SW480 (cell line): Measurements from ENCODE around the gene DBT.
"Not testable (repeated sequence)": the region's sequence is repeated elsewhere in the genome, so short reads cannot be mapped to it uniquely, and the experiment has no call there.

Experiments
- DNase-seq: peaks from one replicate; pipeline ENCODE4 v3.0.0-alpha.2; 2016; ENCODE audit warnings: low spot score

Gene DBT

DNA sequence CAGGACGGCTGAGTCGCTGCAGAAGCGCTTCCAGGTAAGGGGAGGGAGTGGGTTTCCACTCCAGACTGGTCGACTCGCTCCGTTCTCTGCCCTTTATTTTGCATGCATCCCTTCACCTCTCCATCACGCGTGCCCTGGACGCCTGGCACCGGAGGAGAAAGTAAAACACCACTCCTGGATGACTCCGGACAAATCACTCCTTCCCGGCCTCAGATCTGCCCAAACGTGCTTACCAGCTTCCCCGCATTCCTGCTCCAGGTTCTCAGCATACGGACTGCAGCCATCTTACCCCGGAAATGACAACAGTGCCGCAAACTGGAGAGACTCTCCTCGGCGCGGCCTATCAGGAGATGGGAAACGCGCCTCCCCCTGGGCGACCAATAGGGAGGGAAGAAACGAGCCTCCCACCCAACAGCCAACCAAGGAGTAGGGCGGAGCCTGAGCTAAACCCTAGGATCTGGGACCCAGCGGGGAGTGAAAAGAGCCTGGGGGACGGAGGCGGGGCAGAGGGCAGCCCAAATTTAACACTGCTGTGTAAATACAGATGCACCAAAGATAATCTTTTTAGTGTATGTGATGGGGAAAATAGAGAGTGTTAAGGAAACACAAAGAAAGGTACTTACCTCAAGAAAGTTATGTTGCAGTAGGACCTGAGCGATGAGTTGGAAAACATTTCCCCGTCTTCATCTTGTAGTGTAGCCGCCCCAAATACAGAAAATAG lies at the start of gene DBT:
Gene DBT, minus strand, starts transcription at position 298 of the 721 bp plus-strand sequence. Its CDS starts 14 bp downstream, at position 284.
- peak; percentile 92 for DNase-seq

DNA sequence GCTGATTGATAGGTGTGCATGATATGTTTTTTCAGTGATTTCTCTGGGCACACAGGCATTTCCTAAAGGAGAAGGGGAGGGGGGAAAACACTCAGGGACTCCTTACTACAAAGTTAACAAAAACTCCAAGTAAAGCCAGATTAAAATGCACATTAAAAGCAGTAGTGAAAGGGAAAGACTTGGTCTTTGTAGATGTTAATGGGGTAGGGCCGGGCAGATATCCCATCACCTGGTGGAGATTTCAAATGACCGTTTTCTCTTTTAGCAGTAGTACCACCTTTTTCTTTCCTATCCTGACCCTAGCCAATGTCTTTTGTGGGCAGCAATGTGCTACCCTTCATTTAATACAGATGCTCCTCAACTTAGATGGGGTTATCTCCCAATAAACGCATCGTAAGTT lies 48.9 kb upstream of the DBT start:
- no peak for DNase-seq

DNA sequence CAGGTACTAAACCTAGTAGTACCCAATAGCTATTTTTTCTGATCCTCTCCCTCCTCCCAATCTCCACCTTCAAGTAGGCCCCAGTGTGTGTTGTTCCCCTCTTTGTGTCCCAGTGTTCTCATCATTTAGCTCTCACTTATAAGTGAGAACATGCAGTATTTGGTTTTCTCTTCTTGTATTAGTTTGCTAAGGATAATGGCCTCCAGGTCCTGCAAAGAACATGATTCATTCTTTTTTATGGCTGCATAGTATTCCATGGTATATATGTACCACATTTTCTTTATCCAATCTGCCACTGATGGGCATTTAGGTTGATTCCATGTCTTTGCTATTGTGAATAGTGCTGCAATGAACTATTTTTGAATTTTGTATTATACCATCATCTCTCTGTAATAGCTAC lies 47.4 kb upstream of the DBT start:
- DNase-seq = not testable (repeated sequence)

DNA sequence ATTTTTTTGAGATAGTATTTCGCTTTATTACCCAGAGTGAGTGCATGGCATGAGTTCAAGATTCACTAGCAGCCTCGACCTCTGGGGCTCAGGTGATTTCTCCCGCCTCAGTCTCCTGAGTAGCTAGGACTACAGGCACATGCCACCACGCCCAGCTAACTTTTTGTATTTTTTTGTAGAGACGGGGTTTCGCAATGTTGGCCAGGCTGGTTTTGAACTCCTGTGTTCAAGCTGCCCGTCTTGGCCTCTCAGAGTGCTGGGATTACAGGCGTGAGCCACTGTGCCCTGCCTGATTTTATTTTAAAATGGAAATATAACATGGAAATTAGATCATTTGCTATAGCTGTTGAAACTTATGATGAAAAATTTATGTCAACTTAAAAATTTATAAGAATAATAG lies 46.5 kb upstream of the DBT start:
- no peak for DNase-seq

DNA sequence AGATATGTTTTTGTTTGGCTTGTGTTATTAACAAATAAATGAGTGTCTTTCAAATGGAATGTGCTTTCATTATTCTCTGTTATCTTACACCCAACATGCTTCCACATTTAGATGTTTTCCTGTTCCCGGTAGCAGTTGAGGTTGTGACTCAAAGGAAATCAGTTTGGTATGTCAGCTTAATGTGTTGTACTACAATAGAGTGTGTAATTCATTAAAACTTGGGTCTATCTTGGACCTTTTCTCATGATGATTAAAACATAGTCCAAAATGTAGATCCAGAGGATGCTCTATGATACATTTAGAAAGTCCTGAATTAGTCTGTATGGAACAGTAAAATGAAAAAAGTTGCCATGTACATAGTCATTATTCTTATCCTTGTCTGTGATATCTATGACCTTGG lies 43.1 kb upstream of the DBT start:
- no peak for DNase-seq

DNA sequence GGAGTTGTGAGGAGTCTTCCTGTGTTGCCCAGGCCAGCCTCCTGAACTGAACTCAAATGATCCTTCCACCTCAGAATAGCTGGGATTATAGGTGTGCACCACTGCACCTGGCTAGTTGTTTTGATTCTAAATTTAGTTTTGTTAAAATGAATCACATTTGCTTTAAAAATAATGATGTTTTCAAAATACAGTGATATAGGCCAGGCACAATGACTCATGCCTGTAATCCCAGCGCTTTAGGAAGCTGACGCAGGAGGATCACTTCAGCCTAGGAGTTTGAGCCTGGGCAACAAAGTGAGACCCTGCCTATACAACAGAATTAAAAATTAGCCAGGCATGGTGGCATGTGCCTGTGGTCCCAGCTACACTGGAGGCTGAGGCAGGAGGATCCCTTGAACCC lies 40.7 kb upstream of the DBT start:
- no peak for DNase-seq

DNA sequence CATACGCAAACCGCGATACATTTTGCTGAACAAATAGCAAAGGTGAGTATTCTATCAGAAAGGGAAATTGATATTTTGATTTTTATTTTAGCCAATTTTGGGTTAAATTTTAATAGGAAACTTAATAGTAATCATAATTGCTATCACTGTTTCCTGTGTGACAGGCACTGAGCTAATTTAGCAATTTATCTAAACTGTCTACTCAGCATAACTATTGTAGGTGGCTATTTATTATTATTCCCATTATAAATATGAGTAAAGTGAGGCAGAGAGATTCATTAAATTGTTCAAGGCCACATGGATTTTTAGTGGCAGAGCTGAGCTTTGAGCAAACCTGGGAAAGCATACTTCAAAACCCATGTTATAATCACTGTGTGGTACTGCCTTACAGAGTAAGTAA lies 37.5 kb upstream of the DBT start:
- no peak for DNase-seq

DNA sequence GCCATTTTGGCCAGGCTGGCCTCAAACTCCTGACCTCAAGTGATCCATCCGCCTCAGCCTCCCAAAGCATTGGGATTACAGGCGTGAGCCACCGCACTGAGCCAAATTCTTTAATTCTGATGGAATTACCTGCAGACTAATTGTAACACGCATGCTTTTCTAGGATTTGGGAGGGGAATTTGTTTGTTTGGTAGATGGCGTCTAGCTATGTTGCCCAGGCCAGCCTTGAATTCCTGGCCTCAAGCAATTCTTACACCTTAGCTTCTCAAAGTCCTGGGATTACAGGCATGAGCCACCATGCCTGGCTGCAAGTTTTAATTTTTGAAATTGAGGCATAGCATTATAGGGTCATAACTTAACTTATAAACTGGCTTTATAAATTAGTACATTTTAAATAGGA lies 35.0 kb upstream of the DBT start:
- DNase-seq = no peak

DNA sequence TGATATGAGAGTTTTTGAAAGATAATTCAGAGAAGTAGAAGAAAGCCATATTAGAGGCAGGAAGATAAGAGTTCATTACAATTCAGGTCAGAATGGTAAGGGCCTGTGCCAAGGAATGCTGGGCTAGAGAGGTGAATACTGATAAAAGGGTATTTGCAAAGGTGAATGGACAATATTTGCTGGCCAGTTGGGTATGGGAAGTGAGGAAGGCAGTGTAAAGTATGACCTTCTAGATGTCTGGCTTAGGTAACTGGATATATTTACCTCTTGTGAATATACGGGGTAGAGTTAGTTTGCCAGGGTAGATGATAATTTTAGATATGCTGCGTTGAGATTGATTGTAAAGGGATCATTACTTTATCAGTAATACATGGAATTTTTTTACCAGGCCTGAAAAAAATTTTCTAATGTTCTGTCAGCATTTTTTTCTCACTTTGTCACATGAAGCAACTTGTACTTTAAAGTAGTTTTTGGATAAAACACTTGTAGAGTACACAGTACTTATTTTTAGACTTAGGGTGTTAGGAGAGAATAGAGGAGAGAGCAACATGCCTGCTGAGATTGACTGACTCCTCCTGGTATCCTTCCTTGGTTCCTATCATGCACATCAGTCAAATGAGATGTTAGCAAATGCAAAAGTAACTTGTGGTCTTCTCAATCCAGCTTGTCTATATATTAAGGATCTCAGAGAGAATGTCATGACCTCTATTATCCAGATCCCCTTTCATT lies 30.5 kb upstream of the DBT start:
- no peak for DNase-seq

DNA sequence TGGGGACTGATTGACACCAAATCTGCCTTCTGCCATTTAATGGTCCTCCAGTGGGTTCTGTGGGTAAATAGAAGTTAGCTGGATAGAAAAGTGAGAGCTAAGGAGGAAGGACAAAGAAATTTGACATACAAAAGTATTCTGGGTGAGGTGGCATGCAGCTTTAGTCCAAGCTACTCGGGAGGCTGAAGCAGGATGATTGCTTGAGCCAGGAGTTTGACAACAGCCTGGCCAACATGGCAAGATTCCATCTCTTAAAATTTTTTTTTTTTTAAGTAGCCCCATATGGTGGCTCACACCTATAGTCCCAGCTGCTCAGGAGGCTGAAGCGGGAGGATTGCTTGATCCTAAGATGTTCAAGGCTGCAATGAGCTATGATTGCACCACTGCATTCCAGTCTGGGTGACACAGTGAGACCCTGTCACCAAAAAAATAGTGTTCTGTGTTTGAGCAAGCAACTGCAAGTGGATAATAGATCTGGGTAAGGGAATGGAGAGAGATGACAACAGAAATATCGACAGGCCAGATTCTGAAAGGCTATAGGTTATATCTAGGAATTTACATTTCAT lies 29.8 kb upstream of the DBT start:
- no peak for DNase-seq

DNA sequence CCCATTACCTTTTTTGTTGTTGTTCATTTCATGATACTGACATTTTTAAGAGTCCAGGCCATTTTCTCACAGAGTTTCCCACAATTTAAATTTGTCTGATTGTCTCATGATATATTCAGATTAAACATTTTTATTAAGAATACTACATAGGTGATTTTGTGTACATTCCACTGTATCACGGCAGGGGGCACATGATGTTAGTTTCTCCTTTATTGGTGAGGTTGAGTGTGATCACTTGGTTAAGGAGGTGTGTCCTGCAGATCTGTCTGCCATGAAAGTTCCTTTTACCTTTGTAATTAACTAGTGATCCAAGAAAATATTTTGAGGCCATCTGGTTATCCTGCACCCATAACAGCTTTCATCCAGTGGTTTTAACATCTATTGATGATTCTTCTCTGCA lies 28.2 kb upstream of the DBT start:
- peak; percentile 6 for DNase-seq

DNA sequence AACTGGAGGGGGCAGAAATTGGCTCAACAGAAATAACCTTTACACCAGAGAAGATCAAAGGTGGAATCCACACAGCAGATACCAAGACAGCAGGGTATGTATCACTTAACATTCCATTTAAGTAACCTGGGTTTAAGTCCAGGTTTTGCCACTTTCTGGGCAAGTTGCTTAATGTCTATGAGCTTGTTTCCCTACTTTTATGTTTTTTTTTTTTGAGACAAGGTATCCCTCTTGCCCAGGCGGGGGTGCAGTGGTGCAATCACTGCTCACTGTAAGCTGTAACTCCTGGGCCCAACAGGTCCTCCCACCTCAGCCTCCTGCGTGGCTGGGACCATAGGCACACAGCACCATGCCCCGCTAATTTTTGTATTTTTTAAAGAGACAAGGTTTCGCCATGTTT lies 18.6 kb upstream of the DBT start:
- DNase-seq = no peak

DNA sequence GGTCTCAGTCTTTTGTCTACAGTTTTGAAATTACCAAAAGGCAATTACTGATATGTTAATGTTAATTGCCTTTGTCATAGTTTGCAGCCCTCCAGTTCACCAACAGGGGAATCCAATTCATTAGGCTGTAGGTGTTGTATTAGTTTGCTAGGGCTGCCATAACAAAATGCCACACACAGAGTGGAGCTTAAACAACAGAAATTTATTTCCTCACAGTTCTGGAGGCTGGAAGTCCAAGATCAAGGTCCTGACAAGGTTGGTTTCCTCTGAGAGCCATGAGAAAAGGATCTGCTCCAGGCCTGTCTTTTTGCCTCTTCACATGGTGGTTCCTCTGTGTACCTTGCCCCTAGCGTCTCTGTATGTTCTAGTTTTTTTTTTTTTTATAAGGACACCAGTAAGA lies 17.6 kb upstream of the DBT start:
- no peak for DNase-seq

DNA sequence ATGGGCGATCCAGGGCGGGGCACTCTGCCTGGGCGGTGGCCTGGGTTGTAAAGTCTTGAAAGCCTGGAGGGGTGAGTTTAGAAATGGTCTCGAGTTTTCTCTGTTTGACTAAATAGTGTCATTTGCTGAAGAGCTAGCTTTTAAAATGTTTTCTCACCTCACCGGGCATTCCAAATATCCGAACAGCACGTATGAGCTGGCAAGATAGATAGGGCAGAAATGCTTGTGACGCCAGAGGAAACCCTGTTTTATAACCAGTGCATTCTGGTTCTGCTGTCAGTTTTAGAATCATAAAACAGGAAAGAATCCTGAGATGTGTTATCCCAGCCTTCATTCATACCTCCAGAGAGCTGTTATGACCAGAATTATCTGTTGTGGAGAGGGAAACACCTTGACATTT lies 17.1 kb upstream of the DBT start:
- DNase-seq = no peak

DNA sequence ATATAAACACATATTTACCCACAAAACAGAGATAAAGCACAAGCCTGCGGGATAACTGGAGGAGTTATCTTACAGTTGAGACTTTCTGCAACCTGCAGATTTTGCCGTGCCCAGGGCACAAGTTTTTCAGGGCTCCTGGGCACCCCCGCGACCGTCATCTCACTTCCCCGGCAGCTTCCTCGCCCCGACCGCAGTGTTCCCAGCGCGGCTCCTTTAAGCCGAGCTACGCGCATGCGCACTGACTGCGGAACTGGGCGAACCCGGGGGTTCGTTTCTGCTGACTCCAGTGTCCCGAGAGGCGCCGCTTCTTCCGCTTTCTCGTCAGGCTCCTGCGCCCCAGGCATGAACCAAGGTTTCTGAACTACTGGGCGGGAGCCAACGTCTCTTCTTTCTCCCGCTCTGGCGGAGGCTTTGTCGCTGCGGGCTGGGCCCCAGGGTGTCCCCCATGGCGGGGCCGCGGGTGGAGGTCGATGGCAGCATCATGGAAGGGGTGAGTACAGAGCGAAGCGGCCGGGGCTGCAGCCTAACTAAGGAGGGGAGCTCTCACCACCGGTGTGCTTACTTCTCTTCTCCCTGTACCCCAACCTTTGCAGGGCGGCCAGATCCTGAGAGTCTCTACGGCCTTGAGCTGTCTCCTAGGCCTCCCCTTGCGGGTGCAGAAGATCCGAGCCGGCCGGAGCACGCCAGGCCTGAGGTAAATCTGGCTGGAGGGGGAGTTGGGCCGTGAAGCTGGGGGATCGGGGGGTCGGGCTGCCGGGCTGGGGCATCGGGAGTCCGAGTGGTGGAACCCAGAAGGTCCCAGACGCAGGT lies 16.5 kb upstream of the DBT start, which contains the start of gene RTCA:
Gene RTCA, plus strand, starts transcription at position 286 of the 810 bp plus-strand sequence. Its CDS starts 160 bp downstream, at position 446.
- DNase-seq = peak; percentile 90

DNA sequence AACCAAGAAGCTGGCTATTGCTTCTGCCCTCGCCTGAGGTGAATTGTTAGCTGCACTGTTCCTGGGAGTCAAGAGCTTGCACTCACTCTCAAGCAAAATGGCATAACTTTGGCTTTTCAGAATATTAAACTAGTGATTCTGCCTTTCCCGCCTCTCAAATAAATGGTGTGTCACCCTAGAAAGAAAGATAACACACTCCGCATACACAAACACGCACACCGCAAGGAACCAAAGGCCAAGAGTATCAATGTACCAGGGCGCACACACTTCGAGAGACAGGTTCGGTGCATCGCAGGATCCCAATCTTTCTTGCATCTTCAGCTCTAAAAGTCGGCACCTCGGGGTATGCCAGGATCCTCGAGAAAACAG lies 15.9 kb upstream of the DBT start:
- peak; percentile 21 for DNase-seq

DNA sequence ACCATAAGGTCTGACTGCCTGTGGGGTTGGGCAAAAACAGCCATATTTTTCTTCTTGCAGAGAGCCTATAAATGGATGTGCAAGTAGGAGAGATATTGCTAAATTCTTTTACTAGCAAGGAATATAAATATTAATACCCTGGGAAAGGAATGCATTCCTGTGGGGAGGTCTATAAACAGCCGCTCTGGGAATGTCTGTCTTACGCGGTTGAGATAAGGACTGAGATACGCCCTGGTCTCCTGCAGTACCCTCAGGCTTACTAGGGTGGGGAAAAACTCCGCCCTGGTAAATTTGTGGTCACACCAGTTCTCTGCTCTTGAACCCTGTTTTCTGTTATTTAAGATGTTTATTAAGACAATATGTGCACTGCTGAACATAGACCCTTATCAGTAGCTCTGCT lies 14.4 kb upstream of the DBT start:
- not testable (repeated sequence) for DNase-seq

DNA sequence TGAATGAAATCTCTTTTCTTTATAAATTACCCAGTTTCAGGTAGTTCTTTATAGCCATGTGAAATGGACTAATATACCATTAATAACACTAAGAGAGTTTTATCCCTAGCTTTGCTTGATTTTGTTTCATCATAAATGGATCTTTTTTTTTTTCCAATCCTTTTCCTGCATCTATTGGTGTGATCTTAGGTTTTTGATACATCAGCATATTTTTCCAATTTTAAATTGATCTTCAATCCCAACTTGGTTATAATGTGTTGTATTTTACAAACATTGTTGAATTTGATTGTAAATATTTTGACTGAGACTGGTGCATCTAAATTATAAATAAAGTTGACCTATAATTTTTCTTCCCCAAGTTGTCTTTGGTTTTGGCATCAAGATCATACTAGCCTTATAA lies 12.1 kb upstream of the DBT start:
- no peak for DNase-seq

DNA sequence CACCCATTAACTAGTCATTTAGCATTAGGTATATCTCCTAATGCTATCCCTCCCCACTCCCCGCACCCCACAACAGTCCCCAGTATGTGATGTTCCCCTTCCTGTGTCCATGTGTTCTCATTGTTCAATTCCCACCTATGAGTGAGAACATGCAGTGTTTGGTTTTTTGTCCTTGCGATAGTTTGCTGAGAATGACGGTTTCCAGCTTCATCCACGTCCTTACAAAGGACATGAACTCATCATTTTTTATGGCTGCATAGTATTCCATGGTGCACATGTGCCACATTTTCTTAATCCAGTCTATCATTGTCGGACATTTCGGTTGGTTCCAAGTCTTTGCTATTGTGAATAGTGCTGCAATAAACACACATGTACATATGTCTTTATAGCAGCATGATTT lies 8.8 kb upstream of the DBT start:
- not testable (repeated sequence) for DNase-seq

DNA sequence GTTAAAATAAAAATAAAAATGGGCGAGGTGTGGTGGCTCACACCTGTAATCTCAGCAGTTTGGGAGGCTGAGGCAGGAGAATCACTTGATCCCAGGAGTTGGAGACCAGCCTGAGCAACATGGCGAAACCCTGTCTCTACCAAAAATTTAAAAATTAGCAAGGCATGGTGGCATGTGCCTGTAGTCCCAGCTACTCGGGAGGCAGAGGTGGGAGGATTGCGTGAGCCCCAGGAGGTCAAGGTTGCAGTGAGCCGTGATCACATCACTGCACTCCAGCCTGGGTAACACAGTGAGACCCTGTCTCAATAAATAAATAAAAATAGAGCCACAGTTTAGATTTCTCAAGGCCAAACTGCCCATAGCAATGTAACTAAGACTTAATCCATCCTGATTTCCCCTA lies 6.6 kb upstream of the DBT start:
- DNase-seq = not testable (repeated sequence)

DNA sequence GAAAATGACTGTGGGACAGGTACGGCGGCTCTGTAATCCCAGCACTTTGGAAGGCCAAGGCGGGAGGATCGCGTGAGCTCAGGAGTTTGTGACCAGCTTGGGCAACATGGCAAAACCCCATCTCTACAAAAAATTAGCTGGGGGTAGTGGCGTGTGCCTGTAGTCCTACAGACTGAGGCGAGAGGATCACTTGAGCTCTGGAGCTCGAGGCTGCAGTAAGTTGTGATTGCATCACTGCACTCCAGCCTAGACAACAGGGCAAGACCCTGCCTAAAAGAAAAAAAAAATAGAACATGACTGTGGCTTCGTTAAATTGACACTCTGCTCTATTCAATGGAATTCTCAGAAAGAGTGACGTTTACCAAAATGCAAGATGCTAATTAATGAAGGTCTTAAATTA lies 3.9 kb upstream of the DBT start:
- DNase-seq = no peak

DNA sequence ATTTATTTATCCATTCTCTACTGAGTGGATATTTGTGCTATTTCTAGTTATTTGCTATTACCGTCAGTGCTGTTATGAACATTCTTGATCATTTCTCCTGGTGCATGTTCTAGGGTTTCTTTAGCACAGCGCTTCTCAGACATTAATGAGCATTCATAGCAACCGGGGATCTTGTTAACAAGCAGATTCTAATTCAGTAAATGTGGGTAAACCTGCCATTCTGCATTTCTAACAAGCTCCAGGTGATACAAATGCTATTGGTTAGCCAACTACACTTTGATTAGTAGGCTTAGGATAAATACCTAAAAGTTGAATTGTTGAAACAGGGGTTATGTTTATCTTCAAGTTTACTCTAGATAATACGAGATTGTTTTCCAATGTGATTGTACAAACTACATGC lies 3.3 kb upstream of the DBT start:
- DNase-seq = no peak

DNA sequence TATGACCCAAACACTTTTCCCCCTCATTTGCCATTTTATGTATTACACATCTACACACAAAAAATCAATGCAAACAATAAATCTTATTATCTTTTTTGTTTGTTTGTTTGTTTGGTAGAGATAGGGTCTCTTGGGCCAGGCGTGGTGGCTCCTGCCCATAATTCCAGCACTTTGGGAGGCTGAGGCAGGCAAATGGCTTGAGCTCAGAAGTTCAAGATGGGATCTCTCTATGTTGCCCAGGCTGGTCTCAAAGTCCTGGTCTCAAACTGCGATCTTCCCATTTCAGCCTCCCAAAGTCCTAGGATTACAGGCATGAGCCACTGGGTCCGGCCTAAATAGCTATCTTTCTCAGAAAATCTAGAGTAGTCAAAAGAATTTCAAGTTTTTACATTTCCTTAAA lies 1.2 kb upstream of the DBT start:
- no peak for DNase-seq
